Upper lobe of left lung (tissue), 4 donors: Measurements from ENCODE around the gene DEPP1.

ENCODE experiments used
- EP300 ChIP-seq, 4 donors: sonication (generic); formaldehyde crosslinking; IDR thresholded peaks; one replicate each; pipeline ENCODE4 v1.5.1; 2017; ENCODE audit warnings: antibody characterized with exemption in 4 of 4, control low read depth in 2 of 4
- POLR2A ChIP-seq, 4 donors: fragments of 450-650 bp; IDR thresholded peaks; one replicate each; pipeline ENCODE4 v1.5.1; 2016 to 2017; ENCODE audit warnings: antibody characterized with exemption in 4 of 4, mild to moderate bottlenecking in 2 of 4
- TF ChIP-seq, protein P1 (sequence below), 6 experiments: fragments of 450-650 bp in 4 of 6; fragments of 200-600 bp in 2 of 6; sonication (generic) in 2 of 6; IDR thresholded peaks; one replicate each; pipeline ENCODE4 v1.5.1; 2016 to 2019; ENCODE audit warnings: antibody characterized with exemption in 6 of 6

DNA sequence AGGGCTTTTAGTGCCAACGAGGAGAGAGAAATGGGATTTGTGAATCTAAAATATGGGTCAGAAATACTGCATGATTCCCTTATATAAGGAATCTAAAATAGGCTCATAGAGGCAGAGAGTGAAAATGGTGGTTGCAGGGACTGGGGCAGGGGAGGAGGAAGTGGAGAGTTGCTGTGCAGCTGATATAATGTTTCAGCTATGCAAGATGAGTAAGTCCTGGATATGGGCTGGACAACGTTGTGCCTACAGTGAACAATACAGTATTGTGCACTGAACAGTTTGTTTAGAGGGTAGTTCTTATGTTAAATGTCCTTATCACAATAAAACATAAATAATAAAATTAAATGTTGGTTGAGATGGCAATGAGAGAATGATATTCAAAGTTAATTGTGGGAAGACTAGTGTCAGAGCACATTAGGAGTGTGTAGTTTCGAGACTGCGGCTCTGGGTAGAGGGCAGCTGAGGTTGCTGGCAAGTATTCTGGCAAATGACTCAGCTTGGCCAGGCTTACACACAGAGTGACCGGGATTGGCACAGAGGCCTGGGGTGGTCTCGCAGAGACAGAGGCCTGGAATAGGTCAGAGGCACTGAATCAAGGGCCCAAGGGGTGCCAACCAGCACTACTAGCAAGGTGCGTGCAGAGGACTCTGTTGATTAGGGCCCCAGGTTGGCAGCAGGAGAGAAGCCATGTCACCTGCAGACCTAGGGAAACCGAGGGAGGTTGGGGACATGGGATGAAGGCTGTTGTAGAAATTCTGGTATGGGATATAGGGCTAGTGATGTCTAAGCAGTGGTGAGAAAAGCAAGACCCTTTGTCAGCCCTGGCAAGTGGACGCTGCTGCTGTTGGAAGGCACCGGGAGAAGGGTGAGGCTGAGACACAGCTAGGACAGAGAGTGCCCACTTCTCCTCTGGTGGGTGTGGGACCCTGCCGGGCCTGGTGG lies 2.8 kb upstream of the DEPP1 start:
- TF ChIP-seq, protein P1, sequence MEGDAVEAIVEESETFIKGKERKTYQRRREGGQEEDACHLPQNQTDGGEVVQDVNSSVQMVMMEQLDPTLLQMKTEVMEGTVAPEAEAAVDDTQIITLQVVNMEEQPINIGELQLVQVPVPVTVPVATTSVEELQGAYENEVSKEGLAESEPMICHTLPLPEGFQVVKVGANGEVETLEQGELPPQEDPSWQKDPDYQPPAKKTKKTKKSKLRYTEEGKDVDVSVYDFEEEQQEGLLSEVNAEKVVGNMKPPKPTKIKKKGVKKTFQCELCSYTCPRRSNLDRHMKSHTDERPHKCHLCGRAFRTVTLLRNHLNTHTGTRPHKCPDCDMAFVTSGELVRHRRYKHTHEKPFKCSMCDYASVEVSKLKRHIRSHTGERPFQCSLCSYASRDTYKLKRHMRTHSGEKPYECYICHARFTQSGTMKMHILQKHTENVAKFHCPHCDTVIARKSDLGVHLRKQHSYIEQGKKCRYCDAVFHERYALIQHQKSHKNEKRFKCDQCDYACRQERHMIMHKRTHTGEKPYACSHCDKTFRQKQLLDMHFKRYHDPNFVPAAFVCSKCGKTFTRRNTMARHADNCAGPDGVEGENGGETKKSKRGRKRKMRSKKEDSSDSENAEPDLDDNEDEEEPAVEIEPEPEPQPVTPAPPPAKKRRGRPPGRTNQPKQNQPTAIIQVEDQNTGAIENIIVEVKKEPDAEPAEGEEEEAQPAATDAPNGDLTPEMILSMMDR (IDR thresholded peaks at IDR 0.05), result no peak
- TF ChIP-seq EP300 (IDR thresholded peaks at IDR 0.05) (no peak), POLR2A (IDR thresholded peaks at IDR 0.05) (no peak)
